Endothelial cell (in vitro differentiated cells): ENCODE data around the gene SPOCK3. TPM values are rescaled to one million over a fixed set of nuclear protein-coding genes. Genes with fewer than 3 reads are reported as not detected.

Source experiments
- DNase-seq: peaks from one replicate; pipeline ENCODE4 v3.0.0; 2021; ENCODE audit warnings: low spot score
- H3K27ac Mint-ChIP-seq: one replicate; pipeline ENCODE4 v1.8.0; 2021; ENCODE audit warnings: mixed read lengths, inconsistent platforms; ENCODE audit not compliant: unreplicated experiment
- H3K27me3 Mint-ChIP-seq: one replicate; pipeline ENCODE4 v1.8.0; 2021; ENCODE audit warnings: mild to moderate bottlenecking, moderate library complexity, mixed read lengths, inconsistent platforms; ENCODE audit not compliant: unreplicated experiment
- H3K36me3 Mint-ChIP-seq: one replicate; pipeline ENCODE4 v1.8.0; 2021; ENCODE audit warnings: mild to moderate bottlenecking, low read depth, mixed read lengths, inconsistent platforms; ENCODE audit not compliant: unreplicated experiment
- H3K4me1 Mint-ChIP-seq: one replicate; pipeline ENCODE4 v1.8.0; 2021; ENCODE audit warnings: mild to moderate bottlenecking, mixed read lengths, inconsistent platforms; ENCODE audit not compliant: unreplicated experiment
- H3K4me3 Mint-ChIP-seq: one replicate; pipeline ENCODE4 v1.8.0; 2021; ENCODE audit warnings: mild to moderate bottlenecking, mixed read lengths, inconsistent platforms; ENCODE audit not compliant: unreplicated experiment
- H3K9me3 Mint-ChIP-seq: one replicate; pipeline ENCODE4 v1.8.0; 2021; ENCODE audit warnings: mixed read lengths, inconsistent platforms; ENCODE audit not compliant: unreplicated experiment
- total RNA-seq: library from RNA; stranded (reverse); fragmentation: NEBNext Ultra II Directional; extraction: Animal tissue kit (Norgen Biotek cat#: 25700); gene quantifications from one replicate; pipeline ENCODE4 v1.2.1, GENCODE V29; 2021; ENCODE audit not compliant: unreplicated experiment
- TF ChIP-seq, protein P1 (sequence below): fragments of 200-600 bp; sonication (generic); IDR thresholded peaks from one replicate; pipeline ENCODE4 v1.5.0; 2021; ENCODE audit warnings: antibody characterized with exemption; ENCODE audit not compliant: unreplicated experiment

The SPOCK3 gene
- total RNA-seq, 1 donor from 2014 or later = 1.9 TPM

DNA sequence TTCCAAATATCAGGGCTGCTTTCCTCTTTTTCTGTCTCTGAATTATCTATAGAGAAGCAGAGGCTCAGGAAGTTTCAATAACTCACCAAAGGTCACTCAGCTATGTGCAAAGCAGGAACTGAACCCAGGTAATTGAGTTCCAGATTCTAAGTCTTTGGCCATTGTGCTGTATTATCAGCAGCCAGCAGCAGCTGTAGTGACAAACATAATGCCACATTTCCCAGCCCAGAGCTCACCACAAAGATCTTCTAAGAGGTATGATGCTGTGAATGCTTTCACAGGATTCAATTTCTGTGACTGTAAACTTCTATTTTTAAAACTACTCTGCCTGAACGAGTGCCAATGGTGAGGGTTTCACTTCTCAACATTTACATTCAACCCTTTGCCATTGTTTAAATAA, 56.4 kb downstream of the SPOCK3 start:
- peaks cover 39% of the 10 kb centered on the region for H3K4me1 Mint-ChIP-seq
- peak overlapping the region; percentile 89 for H3K27ac Mint-ChIP-seq
- TF ChIP-seq, protein P1, sequence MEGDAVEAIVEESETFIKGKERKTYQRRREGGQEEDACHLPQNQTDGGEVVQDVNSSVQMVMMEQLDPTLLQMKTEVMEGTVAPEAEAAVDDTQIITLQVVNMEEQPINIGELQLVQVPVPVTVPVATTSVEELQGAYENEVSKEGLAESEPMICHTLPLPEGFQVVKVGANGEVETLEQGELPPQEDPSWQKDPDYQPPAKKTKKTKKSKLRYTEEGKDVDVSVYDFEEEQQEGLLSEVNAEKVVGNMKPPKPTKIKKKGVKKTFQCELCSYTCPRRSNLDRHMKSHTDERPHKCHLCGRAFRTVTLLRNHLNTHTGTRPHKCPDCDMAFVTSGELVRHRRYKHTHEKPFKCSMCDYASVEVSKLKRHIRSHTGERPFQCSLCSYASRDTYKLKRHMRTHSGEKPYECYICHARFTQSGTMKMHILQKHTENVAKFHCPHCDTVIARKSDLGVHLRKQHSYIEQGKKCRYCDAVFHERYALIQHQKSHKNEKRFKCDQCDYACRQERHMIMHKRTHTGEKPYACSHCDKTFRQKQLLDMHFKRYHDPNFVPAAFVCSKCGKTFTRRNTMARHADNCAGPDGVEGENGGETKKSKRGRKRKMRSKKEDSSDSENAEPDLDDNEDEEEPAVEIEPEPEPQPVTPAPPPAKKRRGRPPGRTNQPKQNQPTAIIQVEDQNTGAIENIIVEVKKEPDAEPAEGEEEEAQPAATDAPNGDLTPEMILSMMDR = no peak
- H3K36me3 Mint-ChIP-seq = no peaks in the 10 kb centered on the region
- H3K27me3 Mint-ChIP-seq = no peaks in the 10 kb centered on the region
- H3K4me3 Mint-ChIP-seq = no peak overlapping the region
- H3K9me3 Mint-ChIP-seq = no peaks in the 10 kb centered on the region
- no peak for DNase-seq

DNA sequence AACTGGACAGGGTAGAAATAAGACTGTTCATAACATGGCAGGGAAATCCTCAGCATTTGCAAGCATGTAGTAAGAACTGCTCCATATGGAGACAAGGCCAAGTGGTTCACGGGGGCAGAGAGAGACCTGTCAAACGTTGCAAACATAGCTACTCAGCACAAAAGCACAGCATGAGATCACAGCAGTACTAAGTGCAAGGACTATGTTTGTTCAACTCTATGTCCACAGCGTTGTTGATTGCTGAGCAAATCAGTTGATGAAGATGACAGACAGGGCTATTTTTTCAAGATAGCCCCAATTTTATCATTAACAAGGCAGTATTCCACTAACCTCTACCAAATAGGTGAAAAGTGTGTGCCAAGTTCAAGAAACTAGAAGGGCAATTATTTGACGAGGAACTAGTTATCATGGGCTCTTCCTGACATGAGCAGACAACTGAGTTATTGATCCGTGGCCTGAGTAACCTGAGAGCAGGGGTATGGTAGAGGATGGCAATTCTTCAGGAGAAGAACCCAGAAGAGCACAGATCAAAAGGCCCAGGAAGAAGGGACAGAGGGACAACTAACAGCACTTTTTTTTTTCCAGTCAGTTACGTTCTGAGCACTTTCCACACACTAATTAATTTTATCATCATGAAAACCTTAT, 57.4 kb downstream of the SPOCK3 start:
- DNase-seq = no peak
- H3K27ac Mint-ChIP-seq = peak overlapping the region; percentile 30
- no peaks in the 10 kb centered on the region for H3K27me3 Mint-ChIP-seq
- peaks cover 36% of the 10 kb centered on the region for H3K4me1 Mint-ChIP-seq
- H3K9me3 Mint-ChIP-seq = no peaks in the 10 kb centered on the region
- TF ChIP-seq, protein P1 = no peak
- no peak overlapping the region for H3K4me3 Mint-ChIP-seq
- H3K36me3 Mint-ChIP-seq = no peaks in the 10 kb centered on the region

GRCh38 chr4:167171928-167172327, 62.4 kb downstream of the SPOCK3 start:
- H3K27ac Mint-ChIP-seq = no peak overlapping the region
- TF ChIP-seq, protein P1 = no peak
- no peaks in the 10 kb centered on the region for H3K27me3 Mint-ChIP-seq
- H3K4me1 Mint-ChIP-seq = peaks cover 8% of the 10 kb centered on the region
- no peaks in the 10 kb centered on the region for H3K36me3 Mint-ChIP-seq
- no peak for DNase-seq
- no peaks in the 10 kb centered on the region for H3K9me3 Mint-ChIP-seq
- no peak overlapping the region for H3K4me3 Mint-ChIP-seq

- H3K4me1 Mint-ChIP-seq = no peaks in the 10 kb centered on the region
- no peak overlapping the region for H3K27ac Mint-ChIP-seq
- H3K9me3 Mint-ChIP-seq = no peaks in the 10 kb centered on the region
- H3K36me3 Mint-ChIP-seq = no peaks in the 10 kb centered on the region
- no peaks in the 10 kb centered on the region for H3K27me3 Mint-ChIP-seq
- TF ChIP-seq, protein P1 = no peak
- no peak for DNase-seq
- no peak overlapping the region for H3K4me3 Mint-ChIP-seq
Measured at GRCh38 chr4:167168611-167169010, 65.7 kb downstream of the SPOCK3 start.

GRCh38 chr4:167150587-167150986, 83.7 kb downstream of the SPOCK3 start:
- Mint-ChIP-seq H3K9me3 (no peaks in the 10 kb centered on the region), H3K36me3 (no peaks in the 10 kb centered on the region), H3K27ac (no peak overlapping the region), H3K4me1 (peaks cover under 1% of the 10 kb centered on the region), H3K27me3 (no peaks in the 10 kb centered on the region), H3K4me3 (no peak overlapping the region)
- no peak for DNase-seq
- TF ChIP-seq, protein P1 = no peak
